HL-60 (cell line): ENCODE results near the gene TMEM150B.

Experiments used
- GABPA ChIP-seq: IDR thresholded peaks from 2 replicates; pipeline ENCODE4 v1.6.1; 2012; ENCODE audit warnings: low read depth
- POLR2AphosphoS5 ChIP-seq: IDR thresholded peaks from 2 replicates; pipeline ENCODE4 v1.6.1; 2012; ENCODE audit warnings: low read depth
- SPI1 ChIP-seq: IDR thresholded peaks from 2 replicates; pipeline ENCODE4 v1.6.1; 2012; ENCODE audit warnings: low read depth, mild to moderate bottlenecking, borderline replicate concordance
- TF ChIP-seq, protein P1 (sequence below): IDR thresholded peaks from one replicate; pipeline ENCODE4 v1.5.1; 2011; ENCODE audit warnings: low read length, control low read depth, inconsistent platforms; ENCODE audit not compliant: insufficient read depth
- TF ChIP-seq, protein P2 (sequence below): IDR thresholded peaks from 2 replicates; pipeline ENCODE4 v1.6.1; 2012; ENCODE audit warnings: low read depth; ENCODE audit not compliant: insufficient replicate concordance

DNA sequence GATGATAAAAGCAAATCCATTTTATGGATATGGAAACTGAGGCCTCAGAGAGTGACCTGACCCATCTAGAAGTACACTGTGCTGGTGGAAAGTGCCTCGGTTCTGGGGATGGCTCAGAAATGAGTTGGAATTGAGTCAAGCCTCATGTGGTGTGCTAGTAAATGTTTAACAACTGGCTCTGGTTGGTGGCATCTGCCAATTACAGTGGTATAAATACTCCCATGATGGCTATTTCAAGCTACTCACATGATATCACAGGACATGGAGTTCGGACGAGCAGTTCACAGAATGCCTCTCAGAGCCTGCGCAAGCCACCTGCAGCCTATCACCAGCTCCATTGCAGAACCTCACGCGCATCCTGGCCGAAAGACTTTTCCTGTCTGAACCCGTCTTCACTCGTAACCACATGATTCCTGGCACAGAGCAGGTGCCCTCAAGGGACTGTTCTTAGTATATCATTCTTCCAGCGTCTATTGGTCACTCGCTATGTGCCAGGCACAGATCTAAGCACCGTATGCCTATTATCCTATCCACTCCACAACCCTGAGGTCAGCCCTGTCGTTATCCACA, 9.1 kb downstream of the TMEM150B start:
- TF ChIP-seq, protein P1, sequence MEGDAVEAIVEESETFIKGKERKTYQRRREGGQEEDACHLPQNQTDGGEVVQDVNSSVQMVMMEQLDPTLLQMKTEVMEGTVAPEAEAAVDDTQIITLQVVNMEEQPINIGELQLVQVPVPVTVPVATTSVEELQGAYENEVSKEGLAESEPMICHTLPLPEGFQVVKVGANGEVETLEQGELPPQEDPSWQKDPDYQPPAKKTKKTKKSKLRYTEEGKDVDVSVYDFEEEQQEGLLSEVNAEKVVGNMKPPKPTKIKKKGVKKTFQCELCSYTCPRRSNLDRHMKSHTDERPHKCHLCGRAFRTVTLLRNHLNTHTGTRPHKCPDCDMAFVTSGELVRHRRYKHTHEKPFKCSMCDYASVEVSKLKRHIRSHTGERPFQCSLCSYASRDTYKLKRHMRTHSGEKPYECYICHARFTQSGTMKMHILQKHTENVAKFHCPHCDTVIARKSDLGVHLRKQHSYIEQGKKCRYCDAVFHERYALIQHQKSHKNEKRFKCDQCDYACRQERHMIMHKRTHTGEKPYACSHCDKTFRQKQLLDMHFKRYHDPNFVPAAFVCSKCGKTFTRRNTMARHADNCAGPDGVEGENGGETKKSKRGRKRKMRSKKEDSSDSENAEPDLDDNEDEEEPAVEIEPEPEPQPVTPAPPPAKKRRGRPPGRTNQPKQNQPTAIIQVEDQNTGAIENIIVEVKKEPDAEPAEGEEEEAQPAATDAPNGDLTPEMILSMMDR, result no peak
- TF ChIP-seq POLR2AphosphoS5 (no peak), GABPA (no peak), SPI1 (no peak)
- TF ChIP-seq, protein P2, sequence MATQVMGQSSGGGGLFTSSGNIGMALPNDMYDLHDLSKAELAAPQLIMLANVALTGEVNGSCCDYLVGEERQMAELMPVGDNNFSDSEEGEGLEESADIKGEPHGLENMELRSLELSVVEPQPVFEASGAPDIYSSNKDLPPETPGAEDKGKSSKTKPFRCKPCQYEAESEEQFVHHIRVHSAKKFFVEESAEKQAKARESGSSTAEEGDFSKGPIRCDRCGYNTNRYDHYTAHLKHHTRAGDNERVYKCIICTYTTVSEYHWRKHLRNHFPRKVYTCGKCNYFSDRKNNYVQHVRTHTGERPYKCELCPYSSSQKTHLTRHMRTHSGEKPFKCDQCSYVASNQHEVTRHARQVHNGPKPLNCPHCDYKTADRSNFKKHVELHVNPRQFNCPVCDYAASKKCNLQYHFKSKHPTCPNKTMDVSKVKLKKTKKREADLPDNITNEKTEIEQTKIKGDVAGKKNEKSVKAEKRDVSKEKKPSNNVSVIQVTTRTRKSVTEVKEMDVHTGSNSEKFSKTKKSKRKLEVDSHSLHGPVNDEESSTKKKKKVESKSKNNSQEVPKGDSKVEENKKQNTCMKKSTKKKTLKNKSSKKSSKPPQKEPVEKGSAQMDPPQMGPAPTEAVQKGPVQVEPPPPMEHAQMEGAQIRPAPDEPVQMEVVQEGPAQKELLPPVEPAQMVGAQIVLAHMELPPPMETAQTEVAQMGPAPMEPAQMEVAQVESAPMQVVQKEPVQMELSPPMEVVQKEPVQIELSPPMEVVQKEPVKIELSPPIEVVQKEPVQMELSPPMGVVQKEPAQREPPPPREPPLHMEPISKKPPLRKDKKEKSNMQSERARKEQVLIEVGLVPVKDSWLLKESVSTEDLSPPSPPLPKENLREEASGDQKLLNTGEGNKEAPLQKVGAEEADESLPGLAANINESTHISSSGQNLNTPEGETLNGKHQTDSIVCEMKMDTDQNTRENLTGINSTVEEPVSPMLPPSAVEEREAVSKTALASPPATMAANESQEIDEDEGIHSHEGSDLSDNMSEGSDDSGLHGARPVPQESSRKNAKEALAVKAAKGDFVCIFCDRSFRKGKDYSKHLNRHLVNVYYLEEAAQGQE, result no peak
